Activated CD8-positive, alpha-beta memory T cell treated with anti-CD3 and anti-CD28 coated beads, Interleukin-2, amount 50 U/mL, for 24 hours (primary cell): ENCODE measurements around the gene DGCR6L.
A peak's percentile ranks its signal among the peaks of the same experiment; 100 is the strongest.
"Not testable (repeated sequence)": the region's sequence is repeated elsewhere in the genome, so short reads cannot be mapped to it uniquely, and the experiment has no call there.

Source experiments
- DNase-seq: peaks from one replicate; pipeline ENCODE4 v3.0.0-alpha.2; 2020; ENCODE audit errors: extremely low read depth

DGCR6L gene

DNA sequence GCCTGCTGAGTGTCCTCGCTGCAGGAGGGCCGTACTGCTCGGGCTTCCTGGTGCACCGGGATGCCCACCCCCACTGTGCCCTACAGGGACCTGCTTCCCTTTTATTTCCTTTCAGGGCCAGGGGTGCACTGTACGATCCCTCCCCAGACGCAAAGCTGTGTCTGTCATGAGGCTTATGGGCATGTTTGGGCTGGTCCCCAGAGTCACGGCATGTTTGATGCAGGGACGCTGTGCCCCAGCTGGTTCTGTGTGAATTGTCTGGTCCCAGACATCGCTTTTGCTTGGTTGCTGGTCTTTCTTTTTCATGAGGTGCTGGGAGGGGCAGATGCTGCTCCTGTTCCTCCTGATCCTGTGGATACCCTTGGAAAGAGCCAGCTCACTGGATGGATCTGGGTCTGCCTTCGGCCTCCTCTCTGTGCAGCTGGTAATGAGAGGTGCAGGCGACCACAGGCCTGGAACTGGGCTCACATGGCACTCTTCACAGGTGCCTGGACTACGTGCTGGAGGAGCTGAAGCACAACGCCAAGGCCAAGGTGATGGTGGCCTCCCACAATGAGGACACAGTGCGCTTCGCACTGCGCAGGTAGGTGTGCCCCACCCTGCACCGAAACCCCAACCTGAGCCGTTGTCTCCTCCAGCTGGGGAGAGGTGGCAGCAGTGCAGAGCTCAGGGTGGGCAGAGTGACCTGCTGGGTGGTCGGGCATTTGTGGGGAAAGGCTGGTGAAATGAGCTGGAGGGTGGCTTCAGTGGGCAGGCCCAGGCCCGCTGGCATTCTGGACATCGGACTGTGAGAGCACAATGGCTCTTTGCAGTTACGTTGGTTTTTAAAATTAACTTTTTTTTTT is 10.8 kb downstream of the DGCR6L start:
- DNase-seq: not testable (repeated sequence)

DNA sequence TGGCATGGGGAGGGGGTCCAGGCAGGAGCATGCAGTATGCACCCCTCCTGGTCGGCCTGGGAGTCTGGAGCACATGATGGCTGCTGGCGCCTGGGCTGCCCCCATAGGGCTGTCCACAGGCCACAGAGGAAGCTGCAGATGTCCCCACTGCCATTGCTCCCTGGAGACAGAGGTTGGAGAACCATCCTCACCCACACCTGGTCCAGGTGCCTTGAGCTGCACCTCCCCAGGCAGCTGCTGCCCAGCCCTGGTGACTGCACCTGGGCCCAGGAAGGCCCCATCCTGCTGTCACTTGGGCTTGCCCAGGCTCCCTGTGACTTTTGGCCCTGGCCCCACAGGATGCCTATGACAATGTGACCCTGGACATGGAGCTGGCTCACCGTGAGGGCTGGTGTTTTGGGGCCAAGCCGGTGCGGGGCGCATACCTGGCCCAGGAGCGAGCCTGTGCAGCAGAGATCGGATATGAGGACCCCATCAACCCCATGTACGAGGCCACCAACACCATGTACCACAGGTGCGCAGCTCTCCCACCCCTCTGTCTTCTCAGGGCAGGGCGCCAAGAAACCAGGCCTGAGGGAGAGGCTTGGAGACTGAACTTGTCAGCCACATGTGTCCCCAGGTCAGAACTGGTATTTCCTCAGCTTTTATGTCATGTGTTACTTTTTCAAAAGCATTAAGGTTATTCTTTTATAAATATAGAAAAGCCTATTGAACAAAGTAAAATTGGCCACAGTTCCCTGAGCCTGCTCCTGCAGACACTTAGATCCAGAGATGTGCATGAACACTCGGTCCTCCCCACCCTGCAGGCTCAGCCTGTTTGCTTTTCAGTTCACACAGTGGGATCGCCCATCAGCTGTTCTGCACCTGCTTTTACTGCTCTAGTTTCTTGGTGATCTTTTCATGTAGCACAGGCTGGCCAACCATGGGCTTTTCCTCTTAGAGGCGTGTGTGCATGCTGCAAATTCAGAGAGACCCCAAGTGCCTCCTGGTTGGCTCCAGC is 12.1 kb downstream of the DGCR6L start:
- not testable (repeated sequence) for DNase-seq

DNA sequence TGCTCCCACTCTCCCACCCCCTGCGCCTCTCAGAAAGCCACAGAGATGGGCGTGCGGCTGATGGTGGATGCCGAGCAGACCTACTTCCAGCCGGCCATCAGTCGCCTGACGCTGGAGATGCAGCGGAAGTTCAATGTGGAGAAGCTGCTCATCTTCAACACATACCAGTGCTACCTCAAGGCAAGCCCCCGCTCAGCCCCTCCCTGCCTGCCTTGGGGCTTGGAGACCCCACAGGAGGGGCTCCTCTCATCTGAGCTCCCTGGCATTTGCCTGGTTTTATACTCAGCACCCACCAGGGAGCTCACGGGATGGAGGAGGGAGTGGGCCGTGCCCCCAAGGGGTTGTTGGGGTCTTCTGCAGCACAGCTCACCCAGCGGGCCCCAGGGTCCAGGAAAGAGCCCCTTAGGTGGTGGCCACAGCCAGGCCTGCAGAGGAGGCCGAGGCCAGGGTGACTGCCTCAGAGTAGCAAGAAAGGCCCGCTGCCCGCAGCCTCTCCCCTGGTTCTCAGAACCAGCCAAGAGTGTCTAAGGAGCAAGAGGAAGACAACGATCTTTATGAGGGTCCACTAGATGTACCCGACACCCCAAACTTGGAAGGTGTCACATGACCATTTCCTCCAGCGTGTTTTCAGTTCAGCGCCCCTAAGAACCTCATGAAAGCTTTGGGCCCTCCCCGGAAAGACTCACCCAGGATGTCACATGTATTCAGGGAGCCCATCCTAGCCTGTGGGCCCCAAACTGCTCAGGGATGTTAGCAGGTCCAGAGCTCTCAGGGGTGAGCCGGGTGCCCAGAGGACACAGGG is 13.0 kb downstream of the DGCR6L start:
- DNase-seq: not testable (repeated sequence)

DNA sequence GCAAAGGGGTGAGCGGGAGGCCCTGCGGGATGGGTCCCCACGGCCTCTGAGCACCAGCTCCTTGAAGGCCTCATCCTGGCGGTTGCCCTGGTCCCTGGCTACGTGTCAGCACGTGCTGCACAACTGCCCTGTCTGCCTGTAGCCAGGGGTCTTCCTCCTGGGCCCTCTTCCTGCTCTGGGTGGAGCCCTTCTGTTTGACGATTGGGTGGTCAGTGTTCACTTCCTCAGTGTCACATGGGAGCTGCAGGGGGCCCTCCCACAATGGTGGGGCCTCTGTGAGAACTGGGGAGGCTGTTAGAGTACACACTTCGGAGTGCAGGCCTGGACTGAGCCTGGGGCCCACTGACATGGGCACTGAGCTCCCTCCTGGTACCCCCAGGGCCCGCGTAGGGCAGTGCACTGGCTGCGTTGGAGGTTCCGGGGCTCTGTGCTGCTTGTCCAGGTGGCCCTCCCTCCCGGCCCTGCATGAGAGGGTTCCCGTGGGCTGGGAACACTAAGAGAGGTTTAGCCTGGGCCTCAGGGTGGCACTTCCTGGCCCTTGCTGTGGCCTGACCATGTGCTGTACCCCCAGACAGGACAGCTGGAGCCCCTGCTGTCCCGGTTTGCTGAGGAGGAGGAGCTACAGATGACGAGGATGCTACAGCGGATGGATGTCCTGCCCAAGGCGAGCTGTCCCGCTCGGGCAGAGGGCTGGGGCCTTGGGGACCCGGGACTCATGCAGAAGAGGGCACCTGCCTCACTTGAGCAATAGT is 13.8 kb downstream of the DGCR6L start:
- DNase-seq: no peak

DNA sequence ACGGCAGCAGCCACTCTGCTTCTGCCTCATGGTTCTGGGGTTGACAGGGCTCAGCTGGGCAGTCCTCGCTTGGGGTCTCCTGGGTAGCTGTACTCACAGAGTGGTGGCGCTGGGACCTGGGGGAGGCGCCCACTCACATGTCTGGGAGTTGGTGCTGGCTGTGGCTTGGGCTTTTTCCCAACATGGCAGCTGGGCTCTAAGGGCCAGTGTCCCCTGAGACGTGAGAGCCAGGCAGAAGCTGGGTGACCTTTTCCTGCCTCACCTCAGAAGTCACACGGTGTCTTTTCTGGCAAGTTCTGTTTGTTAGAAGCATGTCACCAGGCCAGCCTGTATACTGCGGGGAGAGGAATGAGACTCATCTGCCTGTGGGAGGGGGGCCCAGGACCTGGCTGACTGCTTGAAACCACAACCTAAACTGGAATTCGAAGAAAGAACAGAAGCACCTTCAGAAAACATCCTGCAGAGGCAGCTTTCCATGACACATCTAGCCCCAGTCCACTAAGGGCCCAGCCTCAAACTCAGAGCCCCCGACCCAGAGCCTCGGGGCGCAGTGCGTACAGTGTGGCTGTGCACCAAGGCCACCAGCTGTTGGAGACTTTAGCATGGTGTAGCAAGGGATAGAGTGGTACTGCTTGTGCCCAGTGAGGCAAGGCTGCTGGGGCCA is 14.5 kb downstream of the DGCR6L start:
- DNase-seq: not testable (repeated sequence)

DNA sequence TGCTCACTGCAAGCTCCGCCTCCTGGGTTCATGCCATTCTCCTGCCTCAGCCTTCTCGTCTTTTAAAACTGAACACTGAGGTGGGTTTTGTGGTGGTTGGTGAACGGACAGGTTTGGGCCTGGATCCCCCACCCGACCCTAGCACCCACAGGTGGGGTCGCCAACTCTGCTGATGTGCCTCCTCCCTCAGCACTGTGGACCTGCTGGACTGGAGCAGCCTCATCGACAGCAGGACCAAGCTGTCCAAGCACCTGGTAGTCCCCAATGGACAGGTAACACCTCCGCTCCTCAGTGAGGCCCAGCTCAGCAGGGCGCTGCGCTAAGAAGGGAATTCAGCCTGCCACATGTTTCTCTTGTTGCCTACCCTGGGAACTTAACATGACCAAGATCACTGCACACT is 15.2 kb downstream of the DGCR6L start:
- no peak for DNase-seq

DNA sequence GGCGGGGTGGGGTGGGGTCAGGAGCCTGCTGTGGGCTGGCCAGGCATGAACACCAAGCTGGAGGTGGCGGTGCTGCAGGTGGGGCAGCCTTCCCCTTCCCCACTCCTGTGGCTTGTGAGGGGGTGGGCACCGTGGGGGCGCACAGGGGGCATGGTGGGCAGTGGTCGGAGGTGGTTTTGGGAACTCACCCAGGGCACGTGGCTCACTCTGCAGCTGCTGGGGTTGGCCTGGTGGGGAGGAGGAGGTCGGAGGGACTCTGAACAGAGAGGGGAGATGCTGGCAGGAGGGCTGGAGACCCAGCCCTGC is 16.7 kb downstream of the DGCR6L start:
- not testable (repeated sequence) for DNase-seq

DNA sequence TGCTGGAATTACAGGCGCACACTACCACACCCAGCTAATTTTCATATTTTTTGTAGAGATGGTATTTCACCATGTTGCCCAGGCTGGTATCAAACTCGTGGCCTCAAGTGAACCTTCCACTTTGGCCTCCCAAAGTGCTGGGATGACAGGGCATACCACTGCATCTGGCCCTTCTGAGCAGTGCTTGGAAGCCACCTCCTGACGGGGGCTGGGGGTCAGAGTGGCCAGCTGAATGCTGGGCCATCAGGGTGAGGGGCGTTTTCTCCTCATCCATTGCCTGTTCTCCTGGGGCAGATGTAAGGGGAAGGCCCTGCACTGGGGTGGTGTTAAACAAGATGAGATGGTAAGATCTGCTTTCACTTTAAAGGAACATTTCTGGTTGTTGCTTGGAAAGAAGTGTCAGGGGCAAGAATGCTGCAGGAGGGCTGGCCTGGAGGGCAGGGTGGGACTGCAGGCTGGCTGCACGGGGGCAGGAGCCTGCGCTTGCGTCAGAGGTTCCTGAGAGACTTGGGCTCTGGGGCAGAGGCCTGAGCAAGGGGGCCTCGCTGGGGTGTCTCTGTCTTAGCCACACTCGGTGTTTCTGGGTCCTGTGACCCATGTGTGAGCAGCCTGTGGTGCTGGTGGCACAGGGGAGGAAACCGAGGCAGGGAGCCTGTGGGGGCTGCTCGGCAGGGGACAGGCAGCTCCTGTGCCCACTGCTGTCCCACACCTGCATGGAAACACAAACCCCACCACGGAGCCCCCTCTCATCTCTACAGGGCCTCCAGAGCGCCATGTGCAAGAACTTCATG is 17.2 kb downstream of the DGCR6L start:
- DNase-seq: no peak

DNA sequence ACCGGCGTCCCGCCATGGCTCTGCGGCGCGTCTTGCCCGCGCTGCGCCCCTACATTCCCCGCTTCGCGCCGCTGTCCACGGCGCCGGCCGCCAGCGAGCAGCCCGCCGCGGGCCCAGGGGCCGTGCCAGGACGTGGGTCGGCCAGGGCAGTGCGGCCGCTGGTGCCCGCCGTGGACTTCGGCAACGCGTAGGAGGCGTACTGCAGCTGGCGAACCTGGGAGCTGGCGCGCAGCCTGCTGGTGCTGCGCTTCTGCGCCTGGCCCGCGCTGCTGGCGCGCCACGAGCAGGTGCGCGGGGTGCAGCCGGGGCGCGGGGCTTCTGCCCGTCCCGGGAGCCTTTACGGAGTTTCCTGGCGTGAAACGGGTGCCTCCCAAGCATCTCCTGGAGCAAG is 20.1 kb downstream of the DGCR6L start:
- no peak for DNase-seq

DNA sequence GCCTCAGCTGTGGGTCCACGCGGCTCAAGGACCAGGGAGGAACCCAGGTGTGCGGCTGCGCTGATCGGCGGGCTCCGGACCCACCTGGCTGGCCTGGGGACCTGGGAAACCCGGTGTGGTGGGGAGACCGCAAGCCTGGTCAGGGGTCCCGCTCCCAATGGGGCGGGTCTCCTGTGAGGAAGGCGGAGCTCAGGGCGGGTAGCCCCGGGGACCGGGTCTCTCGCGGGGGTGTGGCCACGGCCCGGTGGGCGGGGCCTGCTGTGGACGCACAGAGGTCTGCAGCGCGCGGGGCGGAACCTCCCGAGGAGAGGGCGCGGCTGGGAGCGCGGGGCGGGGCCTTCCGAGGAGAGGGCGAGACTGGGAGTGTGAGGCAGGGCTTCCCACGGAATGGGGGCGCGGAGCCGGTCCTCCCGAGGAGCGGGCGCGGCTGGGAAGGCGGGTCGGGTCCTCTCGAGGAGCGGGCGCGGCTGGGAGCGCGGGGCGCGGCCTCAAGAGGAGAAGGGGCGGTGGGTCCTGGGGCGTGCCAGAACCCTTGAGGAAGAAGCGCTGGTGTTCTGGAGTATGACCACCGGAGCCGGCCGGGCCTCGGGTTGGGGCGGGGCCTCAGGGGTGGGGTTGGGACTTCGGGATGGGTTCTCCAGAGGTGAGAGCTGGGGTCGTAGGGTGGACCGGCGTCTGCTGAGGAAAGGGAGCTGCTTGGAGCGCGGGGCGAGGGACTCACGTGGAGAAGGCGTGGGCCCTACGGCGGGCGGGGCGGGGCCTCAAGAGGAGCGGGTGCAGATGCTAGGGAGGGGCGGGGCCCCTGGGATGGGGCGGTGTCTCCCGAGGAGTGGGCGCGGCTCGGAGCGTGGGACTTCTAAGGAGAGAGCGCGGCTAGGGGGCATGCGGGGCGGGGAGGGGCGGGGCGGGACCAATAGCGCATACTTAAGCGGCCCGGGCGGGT is 20.8 kb downstream of the DGCR6L start:
- peak; percentile 76 for DNase-seq

DNA sequence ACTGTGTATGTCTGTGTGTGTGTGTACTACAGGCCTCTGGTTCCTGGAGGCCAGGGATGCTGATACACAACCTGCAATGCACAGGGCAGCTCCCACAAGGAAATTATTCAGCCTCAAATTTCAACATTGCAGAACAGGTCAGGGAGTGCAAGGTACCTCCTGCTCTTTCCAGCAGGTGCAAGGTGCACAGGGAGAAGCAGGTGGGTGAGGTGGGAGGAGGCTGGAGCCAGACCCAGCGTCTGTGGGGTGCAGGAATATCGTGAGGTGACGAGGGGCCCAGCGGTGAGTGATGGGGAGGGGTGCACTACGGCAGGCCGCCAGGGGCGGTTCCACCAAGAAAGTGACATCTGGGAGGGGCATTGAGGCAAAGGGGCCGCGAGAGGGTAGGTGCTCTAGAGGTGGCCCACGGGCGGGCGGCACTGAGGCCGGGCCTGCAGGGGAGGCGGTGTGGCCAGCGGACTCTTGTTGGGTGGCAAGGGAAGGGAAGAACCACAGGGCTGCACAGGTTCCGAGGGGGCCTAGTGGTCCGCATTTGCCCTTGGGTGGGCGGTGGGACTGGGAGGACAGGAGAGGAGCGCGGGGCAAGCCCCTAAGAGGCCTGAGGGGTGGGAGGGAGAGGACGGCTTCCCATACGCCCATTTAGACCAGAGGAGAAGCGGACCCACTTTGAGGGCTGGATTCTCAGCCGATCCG is 21.6 kb downstream of the DGCR6L start:
- DNase-seq: no peak

DNA sequence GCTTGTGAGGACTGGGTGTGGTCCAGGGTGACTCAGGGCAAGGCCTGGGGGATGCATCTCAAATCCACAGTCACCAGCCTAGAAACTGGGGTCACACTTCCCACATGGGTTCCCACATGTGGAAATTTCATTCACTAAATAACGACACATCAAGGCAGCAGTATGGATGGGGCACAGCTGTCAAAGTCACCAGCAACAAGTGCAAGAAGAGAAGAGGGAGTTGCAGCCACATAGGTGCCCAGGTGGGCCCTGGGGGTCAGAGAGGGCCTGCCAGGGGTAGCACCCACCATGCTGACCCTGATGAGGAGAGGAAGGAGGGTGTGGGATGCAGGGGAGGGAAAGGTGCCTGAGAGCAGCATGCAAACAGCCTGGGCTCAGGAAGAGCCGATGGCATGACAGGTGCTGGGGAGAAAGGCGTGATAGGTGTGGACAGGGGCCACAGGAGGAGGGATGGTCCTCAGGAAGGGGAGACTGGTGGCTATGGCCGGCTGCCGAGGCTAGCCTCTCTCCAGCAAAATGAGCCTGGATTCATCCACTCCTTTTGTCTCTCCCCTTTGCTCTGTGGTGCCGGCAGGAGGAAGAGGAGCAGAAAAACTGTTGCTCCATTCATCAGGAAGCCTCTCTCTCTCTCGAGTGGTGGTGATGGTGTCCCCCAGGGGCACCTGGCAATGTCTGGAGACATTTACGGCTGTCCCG is 22.3 kb downstream of the DGCR6L start:
- no peak for DNase-seq

DNA sequence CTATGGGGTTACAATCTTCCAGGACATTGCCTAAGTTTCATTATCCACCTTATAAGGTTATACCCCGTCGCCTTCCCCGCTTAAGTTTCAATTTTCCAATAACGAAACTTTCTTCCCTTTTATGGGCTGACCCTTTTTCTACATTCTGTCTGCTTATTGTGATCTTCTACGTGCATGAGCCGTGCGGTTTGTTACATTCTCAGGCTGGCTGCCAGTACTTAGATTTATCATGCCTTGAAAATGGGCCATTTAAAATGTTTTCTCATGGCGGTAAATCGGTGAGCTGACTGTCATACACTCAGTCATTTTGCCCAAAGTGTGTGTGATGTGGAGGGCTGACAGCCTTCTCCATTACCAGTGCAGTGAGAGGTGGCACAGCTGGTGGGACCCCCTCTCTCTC is 23.3 kb downstream of the DGCR6L start:
- no peak for DNase-seq

DNA sequence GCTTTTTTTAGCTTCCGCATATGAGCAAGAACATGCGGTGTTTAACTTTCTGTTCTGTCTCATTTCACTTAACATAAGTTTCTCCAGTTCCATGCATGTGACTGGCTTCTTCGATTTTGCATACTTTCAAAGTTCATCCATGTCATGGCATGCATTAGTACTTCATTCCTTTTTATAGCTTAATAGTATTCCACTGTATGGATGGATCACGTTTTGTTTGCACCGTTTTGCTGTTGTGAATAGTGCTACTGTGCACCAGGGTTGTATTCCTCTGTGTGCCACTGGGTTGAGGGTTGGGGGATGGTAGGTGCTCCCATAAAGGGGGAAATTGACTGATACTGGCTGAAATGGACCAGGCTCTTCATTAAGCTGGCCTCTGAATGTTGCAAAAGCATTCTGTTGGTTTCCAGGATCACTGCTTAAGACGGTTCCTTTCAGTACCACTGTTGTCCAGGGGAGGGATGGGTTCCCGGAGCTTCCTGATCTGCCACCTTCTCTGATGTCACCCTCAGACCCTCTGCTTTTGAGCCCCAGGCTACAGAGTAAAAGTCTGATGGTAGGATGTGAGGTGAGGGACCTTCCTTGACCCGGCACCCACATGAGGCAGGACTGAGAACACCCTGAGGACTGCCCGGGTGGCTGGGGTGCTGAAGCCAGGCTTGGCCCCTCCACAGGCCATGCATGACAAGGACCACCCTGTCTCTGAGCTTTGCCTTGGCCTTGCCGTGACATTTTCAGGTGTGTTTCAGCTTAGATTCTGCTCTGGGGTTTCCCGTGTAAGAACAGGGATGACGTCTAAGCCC is 24.4 kb downstream of the DGCR6L start:
- DNase-seq: no peak

DNA sequence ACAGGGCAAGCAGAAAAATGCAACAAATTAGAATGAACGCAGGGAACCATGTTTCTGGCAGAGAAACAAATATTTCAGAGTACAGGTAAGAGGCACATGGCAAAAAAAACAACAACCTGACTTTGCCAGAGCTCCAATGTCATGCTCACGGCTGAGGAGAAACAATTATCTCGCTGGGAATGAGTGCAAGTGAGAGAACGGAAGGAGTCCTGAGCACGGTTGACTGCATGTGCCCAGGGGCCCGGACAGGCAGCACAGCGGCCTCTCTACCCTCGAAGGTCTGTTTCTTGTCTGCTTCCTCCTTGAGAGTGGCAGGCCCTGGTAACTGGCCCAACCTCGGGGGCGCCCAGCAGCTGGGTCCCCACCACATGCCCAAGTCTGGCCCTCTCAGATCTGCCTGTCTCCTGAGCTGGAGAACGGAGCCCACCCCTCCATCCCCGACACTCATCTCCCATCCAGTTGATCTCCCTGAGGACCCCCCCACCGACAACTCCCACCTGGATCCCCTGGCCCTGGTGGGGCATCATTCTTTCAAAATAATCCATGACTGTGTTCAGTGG is 27.1 kb downstream of the DGCR6L start:
- DNase-seq: no peak

DNA sequence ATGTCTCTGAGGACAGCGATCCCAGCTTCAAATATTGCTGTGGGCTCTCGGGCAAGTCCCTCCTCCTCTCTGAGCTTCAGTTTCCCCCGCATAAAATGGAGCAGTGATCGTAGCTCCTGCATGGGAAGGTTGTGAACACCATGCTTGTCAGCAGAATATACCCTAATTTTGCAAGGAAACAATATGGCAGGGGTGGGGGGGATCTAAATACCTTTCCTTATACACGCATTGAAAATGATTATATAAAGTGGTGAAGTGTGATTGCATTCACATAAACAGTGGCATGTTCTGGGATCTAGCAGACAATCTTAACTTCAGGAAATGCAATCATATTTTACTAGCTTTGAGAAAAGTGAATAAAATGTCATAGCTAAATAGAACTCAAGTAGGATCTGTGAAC is 27.8 kb downstream of the DGCR6L start:
- DNase-seq: no peak
